Activated CD4-positive, alpha-beta T cell treated with anti-CD3 and anti-CD28 coated beads, Interleukin-2, amount 50 U/mL, for 4 hours (primary cell): ENCODE results near the gene LCA5L.
A peak's percentile ranks its signal among the peaks of the same experiment; 100 is the strongest.
"Not testable (repeated sequence)": the region's sequence is repeated elsewhere in the genome, so short reads cannot be mapped to it uniquely, and the experiment has no call there.

Source experiments
- DNase-seq, 2 experiments: peaks; one replicate each; pipeline ENCODE4 v3.0.0-alpha.2; 2020

The LCA5L gene

GRCh38 chr21:39451332-39452206, 6.0 kb upstream of the LCA5L start, which contains the start of gene SH3BGR:
Gene SH3BGR (plus strand): TSS chr21:39451970. CDS start chr21:39452097, 127 bp downstream.
- no peak for DNase-seq

DNA sequence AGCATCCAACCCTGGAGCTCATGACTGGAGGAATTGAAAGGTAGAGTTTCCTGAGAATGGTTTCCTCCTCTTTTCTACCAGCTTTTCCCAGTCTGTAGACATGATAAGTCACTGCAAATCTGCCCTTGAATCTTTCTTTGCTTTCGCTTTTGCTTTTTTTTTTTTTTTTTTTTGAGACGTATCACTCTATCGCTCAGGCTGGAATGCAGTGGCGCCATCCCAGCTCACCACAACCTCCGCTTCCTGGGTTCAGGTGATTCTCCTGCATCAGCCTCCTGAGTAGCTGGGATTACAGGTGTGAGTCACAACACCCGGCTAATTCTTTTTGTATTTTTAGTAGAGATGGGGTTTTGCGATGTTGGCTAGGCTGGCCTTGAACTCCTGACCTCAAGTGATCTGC, 1.7 kb upstream of the LCA5L start:
- DNase-seq, result no peak

DNA sequence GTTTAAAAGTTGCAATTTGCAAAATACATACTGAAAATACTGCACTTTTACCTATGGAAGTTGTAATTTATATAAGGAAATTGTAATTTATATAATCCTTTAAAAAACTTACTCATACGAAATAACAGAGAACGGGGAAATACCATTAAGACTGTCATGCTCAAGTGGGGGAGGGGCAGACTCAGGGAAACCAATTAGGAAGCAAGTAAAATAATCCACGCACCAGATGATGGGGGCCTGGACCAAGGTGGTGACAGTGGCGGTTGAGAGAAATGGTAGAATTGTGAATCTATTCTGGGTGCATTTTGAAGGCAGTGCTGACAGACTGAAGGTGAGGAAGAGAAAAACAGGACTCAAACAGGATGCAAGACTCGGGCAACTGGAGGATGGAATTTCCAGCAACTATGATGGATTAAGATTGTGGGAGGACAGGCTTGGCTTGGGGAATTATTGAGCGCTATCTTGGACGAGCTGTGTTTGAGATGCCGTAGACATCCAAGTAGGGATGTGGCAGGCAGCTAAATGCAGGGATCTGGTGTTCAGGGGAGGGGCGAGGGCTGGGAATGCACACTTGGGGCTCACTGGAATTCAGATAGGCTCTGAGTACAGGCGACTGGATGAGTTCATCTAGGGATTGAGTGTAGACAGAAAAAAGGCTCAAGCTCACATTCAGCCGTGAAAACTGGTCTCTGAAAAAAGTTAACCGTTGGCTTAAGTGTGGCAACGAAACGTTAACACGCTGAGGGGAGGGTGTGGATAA, 977 bp downstream of the LCA5L start:
- no peak for DNase-seq

DNA sequence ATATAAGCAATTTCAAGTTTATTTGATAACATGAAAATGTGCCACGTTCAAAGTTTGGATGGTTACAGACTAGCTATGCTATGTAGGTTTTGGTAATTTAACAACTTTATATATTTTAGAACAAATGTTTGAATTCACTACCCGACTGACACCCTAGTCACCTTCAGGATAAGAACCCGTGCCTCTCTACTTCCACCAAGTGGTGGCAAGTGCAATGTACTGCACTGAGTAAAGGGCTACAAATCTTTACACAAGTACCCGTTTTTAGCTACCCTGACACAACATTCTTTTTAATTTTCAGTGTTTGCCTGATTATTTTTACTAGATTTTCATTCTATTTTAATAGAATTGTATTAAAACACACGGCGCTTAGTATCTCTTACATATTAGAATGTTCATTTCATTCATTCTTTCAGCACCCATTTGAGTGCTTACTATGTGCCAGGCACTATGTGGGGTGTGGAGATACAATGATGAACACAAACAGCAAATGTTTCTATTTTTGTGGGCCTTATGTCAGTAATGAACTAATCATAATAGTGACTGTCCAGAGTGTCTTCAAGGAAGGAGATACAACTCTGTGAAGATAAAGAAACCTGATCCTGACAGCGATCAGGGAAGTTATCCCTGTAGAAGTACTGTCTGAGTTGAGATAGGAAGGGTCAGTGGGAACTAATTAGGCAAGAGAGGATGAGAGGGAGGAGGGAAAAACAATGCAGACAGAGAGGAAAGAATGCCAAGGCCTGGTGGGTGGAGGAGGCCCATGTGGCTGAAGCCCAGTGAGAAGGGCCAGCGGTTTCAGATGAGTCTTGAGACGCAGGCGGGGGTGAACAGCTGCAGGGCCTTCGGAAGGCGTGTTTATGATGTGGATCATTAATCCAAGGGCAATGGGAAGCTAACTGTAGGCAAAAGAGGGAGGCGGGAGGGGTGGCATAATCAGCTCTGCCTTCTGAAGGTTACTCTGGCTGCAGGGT, 3.8 kb downstream of the LCA5L start:
- DNase-seq, result peak; percentile 8 to 14

DNA sequence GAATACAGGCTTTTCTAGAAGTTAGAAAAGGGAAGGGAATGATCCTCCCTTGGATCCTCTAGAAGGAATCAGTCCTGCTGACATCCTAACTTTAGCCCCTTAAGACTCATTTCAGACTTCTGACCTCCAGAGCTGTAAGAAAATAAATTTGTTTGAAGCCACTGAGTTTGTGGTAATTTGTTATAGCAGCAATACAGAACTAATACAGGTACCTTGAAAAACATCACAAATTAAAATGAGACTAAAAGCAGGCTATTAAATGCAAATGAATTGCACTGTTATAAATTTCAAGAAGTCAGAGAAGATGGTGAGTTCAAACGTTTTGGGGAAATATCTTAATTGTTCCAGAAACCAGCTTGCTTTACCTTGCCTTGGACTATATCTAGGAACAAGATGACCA, 6.3 kb downstream of the LCA5L start:
- no peak for DNase-seq

GRCh38 chr21:39434950-39435349, 10.6 kb downstream of the LCA5L start:
- no peak for DNase-seq

DNA sequence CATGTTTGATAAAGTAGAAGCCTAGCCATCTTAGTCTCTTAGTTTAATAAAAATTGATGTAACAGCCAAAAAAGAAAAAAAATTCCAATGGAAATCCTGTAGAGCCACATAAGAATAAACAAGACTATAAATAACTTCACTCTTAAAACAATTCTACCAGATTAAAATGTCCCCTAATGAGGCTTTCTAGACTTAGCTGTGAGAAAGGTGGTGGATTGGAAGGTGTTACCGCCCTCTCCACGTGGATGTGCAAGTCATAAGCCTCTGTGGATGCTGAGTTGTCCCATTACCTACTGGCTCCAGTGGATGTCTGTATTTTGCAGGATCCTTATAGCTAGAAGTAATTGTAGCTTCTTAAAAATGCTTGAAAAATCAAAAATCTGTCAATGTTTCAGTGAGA, 14.6 kb downstream of the LCA5L start:
- no peak for DNase-seq

DNA sequence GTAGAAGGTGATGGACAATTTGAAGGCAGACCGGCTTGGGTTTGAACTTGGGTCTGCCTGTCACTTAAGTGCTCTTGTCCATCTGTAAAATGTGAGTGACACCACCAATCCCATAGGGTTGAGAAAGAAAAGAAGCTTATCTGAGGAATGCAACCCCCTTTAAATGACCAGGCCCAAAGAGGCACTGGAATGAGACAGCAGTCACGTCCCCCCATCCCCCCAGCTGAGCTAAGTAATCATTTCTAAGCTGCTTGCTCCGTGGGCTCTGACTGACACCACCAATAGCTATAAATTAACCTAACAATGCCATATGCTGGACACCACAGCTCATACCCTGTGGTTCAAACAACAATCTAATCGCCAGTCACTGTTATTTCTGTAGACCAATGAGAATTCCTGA, 15.1 kb downstream of the LCA5L start:
- DNase-seq, result no peak

- no peak for DNase-seq
Observed at GRCh38 chr21:39430016-39430415, 15.6 kb downstream of the LCA5L start.

DNA sequence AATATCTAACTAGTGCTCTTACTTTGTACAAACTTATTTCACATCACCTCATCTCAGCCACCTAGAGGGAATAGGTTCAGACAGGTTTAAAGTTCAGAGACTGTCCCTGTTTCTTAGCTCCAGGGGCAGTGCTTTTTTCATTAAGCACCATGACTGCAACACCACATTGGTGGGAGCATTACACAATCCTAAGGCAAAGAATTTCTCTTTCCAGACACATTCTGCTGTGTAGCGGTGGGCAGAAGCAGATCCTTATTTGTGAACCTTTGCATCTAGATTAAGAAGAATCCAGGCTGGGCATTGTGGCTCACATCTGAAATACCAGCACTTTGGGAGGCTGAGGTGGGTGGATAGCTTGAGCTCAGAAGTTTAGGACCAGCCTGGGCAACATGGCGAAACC, 16.1 kb downstream of the LCA5L start:
- DNase-seq, result no peak

DNA sequence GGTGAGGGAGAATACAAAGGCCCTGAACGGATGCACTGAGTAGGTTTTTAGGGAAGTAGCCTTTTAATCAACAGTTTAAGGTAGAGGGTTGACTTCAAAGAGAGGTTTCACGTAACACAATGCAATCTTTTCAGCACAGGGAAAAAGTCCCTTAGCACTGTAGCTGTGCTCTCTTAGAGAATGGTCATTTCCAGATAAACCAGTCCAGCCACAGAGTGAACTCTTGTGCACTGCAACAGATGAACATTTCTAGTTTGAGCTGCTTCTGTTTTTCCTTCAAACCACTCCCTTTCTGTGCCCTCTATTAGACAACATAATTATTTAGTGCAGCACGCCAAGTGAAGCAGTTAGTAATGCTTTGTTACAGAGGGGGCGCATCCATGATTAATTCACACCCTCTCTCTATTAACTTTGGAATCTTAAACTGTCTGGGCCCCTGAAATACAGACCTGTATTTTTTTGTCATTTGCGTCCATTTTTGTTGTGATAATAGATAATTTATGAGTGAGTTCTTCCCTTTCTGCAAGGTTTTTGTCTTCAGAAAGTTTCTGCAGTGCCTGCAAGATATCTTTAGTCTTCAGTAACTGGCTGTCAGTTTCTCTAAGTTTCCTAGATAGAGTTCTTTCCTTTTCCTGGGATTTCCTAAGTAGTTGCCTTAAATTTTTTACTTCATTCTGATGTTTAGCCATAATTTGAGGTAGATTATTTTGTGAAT, 22.9 kb downstream of the LCA5L start:
- DNase-seq, result no peak

- not testable (repeated sequence) for DNase-seq
Observed at GRCh38 chr21:39419204-39419603, 26.4 kb downstream of the LCA5L start.

GRCh38 chr21:39406065-39406464, 39.5 kb downstream of the LCA5L start:
- DNase-seq, result no peak

DNA sequence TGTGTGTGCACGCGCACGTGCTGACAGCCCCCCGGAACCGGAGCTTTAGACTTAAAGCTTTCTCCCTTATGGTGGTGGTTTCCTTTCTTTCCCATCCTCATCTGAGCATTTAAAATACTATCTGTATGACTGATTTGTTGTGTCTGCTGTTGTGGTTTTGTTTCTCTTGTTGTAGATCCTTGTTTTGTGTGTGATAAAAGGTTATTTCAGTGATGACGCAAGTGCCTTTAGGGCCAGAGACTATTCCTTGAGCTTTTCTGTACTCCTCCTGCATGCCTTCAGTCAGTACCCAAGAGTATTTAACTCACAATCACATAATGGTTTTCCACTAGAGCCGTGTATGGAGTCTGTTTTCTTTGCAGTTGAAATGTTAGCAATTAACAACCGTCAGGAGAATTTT, 45.4 kb downstream of the LCA5L start:
- no peak for DNase-seq

GRCh38 chr21:39397646-39398385, 47.8 kb downstream of the LCA5L start:
- DNase-seq, result no peak

GRCh38 chr21:39392981-39393380, 52.6 kb downstream of the LCA5L start:
- no peak for DNase-seq

- DNase-seq, result no peak
Observed at GRCh38 chr21:39390212-39390765, 55.3 kb downstream of the LCA5L start.

DNA sequence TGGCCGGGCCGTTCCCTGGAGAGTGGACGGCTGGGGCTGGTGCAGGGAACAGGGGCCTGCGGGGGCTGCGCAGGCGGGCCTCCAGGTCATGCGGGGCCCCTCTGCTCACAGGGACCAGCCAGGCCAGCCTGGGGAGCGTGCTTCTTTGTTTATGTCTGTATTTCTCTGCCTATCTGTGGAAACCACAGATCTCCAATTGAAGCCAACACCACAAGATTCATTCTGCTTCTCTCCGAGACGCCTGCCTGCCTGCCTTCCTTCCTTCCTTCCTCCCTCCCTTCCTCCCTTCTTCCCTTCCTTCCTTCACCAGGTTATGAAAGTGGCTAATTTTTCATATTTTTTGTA, 56.8 kb downstream of the LCA5L start:
- no peak for DNase-seq

DNA sequence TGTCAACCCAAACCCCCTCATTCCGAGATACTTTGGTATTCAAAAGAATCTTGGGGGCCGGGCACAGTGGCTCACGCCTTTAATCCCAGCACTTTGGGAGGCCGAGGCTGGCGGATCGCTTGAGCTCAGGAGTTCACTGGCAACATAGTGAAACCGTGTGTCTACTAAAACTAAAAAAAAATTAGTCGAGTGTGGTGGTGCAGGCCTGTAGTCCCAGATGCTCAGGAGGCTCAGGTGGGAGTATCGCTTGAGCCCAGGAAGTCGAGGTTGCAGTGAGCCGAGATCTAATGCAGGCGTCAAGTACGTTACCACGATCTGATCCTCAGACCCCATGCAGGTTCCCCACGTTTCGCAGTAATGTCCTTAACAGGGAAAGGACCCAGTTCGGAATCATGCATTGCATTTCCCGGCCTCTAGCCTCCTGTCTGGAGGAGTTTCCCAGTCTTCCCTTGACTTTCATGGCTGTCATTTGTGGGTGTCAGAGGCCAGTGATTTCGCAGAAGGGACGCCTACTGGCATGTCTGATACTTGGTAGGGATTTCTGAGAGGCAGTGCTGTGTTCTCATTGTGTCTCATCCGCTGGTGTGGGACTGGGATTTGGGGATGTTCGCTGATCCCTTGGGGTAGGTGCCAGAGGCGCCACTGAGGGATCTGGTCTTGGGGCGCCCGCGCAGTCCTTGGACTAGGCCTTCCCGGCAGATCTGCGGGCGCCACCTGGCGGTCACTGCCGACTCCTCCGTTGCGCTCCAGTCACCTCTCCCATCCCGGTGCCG, 57.4 kb downstream of the LCA5L start:
- peak; percentile 85 to 88 for DNase-seq

GRCh38 chr21:39387461-39388037, 58.0 kb downstream of the LCA5L start:
- DNase-seq, result peak; percentile 90 to 91
